ENCODE data around the gene SPG7.
"Not testable (repeated sequence)": the region's sequence is repeated elsewhere in the genome, so short reads cannot be mapped to it uniquely, and the experiment has no call there.

Gene SPG7

DNA sequence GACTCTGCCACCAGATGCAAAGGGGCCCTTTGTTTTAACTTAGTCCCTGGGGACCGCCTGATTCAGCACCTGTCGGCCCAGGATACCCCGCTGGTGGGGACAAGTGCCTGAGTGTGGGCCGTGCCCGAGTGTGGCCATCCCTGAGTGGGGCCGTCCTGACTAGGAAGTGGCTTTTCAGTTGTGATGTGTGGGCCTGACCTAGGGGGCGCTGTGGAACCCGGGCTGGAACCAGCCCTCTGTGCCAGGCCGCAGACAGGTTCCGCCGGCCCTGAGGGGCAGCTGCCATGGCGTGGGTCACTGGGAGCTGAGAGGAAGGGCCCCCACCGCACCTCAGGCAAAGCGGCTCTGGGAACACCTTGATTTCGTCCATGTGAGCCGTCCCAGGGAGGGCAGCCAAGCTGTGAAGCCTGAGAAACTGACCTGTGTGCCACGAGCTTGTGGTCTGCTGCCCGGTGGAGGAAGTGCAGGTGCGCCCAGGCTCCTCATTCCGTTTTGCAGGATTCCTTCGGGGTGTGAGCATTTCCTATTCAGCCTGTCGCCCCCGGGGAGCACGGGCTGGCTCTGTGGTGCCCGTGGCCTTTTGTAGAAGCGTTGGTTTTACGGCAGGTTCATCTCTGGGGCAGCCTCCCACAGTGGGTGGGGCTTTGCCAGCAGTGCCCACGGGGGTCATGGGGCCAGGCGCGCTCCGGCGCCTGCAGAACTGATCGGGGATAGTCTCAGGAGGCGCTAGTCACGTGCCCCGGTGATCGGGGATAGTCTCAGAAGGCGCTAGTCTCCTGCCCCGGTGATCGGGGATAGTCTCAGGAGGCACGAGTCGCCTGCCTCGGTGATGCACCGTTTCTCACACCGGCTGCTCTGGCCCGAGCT is 57.5 kb downstream of the SPG7 start:
- DNase-seq, result peak; percentile 27 to 63

DNA sequence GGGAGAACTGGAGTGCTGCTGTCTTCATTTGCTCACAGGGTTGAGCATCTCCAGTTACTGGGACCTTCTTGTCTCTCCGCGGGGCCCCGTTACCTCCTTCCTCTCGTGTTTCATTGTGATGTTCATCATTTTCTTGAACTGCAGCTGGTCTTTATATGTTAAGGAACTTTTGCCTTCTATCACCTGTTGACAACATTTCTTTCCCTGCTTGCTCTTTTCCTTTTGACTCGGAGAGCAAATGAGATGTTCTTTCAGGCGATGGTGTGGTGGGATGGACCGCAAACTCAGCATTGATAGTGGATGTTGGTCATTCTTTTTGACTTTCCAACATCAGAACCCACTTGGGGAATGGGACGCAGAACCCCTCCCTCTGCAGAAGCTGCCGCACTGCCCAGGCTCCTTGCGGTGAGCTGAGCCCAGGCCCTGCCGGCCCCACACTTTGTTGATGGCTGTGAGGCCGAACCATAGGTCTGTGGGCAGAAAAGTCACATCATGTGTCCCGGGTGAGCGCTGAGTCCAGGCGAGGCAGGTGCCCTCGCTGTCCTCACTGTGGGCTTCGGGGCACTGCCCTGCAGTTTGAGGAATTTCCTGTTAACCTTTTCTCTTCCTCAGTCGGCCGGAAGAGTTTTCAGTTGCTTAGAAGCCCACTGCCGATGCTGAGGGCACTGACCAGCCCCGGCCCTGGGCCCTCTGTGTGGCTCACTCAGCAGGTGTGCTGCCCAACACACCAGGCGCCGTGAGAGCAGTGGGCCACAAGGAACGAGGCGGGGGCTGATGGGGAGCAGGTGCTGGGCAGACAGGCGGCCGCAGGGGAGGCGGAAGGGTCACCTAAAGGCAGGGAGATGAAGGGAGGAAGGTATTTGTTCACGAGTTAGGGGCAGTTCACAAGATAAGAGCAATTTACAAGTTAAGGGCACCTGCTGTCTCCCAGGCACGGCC is 59.7 kb downstream of the SPG7 start:
- no peak for DNase-seq

DNA sequence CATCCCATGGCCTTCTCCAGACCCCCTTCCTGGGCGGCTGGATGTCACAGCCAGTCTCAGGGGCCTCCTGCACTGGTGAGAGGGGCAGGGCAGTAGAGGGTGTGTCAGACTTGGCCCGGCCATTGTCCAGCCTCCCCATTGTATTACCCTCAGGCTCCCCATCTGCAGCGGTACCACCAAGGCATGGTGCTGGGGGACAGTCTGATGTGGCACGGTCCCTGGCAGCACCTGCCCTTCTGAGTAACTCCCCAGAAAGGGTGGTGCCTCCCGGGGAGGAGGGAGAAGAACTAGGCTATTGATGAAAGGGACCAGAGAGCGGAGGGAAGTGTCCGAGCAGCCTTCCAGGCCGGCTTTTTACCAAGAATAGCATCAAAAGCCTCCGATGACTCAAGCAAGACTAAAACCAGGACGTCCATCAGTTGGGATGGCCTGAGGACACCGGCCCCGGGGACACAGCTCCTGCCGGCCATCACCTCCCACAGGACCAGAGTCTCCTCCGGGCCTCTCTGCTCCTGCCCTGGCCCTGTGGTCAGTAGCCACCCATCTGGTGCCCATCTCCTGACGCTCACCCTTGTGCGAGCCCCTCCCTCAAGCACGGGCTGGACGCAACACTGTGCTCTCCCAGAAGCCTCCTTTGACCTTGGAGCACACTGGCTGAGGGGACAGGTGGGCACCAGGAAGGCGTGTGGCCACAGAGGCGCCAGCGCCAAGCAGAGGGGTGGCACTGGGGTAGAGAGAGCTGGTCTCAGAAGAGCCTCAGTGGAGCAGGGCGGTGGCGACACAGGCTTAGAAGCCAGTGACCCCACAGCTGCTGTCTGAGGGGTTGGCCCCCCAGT is 61.5 kb downstream of the SPG7 start:
- DNase-seq, result no peak

DNA sequence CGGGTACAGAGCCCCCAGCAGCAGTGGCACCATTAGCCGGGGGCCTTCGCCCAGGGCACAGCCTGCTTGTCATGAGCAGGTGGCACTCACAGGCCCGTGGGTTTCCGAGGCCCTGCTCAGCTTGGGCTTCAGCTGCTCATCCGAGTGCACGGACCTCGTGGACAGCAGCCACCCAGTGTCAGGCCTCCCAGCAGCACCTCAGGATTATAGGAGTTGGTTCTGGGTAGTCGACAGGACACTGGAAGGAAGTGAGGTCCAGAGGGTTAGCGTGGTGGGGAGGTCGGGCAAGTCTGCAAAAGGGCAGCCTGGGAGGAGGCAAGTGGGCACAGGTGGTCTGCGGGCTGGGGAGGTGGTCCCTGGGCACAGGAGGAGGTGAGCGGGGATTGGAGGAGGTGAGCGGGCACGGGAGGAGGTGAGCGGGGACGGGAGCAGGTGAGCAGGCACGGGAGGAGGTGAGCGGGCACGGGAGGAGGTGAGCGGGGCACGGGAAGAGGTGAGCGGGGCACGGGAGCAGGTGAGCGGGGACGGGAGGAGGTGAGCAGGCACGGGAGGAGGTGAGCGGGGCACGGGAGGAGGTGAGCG is 62.2 kb downstream of the SPG7 start:
- DNase-seq, result no peak

DNA sequence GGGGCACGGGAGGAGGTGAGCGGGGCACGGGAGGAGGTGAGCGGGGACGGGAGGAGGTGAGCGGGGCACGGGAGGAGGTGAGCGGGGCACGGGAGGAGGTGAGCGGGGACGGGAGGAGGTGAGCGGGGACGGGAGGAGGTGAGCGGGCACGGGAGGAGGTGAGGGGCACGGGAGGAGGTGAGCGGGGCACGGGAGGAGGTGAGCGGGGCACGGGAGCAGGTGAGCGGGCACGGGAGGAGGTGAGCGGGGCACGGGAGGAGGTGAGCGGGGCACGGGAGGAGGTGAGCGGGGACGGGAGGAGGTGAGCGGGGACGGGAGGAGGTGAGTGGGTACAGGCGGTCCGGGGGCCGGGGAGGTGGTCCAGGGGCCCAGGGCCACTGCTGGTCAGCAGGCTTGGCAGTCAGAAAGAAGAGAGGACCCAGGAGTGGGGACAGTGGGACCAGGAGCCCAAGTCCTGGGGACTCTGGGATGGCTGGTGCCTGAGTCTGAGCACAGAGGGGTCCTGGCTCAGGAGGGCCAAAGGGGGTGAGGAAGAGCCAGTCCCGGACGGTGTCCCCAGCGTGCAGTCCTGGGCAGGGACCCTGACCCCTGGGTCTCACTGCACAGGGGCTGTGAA is 62.9 kb downstream of the SPG7 start:
- not testable (repeated sequence) for DNase-seq

DNA sequence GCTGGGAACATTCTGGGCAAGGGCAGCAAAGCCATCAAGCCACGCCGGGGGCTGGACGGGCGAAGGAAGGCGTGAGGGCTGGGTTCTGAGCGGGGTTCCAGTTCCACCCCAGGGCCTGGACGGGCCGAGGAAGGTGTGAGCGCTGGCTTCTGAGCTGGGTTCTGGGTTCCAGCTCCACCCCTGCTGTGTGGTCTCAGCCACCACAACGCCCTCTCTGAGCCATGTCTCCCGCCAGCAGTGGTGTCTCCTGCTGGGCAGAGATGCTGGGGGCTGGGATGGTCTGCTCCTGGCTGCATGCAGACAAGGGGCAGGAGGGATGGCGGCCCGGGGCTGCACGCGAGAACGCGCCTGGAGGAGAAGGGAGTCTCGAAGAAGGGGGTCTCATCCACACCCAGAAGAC is 63.4 kb downstream of the SPG7 start:
- DNase-seq, result no peak

DNA sequence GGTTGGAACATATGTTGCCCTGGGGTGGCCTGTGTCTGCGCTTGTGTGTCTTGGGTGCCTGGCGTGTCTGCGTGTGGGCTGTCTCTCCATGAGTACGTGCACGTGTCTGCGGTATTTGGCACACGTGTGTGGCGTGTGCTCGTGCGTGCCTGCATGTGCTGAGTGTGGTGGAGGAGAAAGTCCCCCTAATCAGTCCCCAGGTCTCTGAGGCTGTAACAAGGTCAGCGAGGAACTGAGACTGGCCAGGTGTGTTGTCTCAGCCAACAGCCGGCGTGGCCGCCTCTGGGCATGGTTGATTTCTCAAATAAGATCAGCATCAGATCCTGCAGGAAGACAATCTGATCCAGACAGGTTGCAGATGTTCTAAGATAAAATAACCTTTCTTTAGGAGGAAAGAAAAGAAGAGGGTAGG is 63.9 kb downstream of the SPG7 start:
- no peak for DNase-seq

DNA sequence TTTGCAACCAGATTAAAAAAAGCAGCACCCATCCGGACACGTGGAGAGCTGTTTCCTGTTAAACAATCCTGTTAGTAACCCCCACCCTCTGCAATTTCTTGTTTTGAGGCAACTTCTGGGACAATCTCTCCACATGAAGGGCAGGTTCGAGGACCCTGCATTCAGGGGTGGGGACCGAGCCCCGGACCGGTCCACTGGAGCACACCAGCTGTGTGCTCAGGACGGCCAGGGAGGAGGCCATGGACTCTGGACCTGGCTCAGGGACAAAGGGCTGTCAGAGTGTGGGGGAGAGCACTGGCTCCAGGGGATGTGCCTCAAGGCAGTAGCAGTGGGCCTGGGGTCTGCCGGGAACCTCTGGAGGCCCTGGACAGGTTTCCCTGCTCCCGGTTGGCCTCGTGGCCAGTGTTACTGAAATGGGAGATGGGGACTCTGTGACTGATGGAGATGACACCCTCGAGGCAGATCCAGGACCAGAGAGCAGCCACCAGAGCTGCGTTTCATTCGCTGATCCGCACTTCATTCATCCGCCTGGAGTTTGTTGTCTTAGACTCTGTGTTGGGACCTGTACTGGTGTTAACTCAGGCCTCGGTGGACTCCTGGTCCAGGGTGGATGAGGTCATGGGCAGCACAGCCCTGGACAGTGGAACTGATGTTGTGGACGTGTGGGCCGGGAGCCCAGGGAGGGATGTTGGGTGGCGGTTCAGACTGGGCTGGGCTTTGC is 64.4 kb downstream of the SPG7 start:
- DNase-seq, result no peak

DNA sequence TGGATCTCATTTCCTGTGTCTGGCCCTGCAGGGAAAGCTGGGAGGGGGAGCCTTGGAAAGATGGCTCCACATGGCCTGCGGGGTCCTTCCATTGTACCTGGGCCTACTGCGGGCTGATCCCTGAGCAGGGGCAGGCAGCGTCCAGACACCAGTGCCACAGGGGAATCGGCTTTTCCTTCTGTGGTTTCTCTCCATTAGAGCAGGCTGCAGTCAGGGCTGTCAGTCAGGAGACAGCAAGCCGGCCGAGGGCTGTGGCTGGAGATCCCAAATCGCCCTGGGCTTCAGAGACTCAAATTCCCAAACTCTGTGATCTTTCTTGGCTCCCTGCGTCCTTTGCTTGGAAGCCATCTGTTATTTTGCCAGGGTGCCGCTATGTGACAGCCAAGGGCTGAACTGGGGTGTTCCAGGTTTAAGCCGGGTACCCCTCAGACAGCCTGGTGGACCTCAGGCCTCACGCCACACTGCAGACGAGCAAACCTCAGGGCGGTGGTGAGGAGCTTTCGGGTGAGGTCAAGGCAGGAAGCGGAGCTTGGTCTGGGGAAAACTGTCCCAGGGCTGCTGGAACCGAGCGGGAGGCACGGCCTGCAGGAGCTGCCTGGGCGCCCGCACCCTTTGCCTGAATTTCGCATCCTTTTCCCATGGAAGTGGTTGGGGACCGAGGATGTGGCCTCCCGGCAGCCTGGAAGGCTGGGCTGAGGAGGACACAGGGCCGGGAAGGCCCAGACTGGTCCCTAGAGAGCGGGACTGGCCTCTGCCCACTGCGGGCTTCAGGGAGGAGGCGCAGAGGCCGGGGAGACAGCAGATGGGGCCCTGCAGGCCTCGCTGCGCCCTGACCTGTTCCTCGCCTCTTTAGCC is 65.8 kb downstream of the SPG7 start:
- no peak for DNase-seq

DNA sequence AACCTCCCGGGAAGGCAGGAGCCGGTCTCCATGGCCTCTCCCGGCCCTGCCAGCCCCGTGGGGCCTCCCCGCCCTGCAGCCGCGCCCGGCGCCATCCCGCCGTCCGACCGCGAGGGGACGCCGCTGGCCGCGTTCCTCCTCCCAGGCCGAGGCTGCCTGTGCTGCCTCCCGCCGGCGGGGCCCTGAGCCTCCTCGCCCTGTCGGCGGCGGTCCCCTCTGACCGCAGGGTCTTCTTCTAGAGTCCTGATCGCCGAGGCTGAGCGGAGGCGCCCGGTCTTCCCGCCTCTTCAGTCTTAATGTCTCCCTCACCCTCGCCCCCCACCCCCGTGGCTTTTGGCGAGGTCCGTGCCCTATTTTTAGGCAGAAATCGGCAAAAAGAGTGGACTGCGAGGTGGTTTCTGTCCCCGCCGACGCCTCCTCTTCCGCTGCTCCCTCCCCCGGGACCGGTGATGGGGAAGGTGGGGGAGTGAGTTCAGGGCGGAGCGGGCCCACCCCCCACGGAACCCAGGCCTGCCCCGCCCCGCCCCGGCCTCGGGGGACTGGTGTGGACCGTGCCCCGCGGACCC is 66.6 kb downstream of the SPG7 start:
- DNase-seq, result peak in 1 of 2 experiments; percentile 60

DNA sequence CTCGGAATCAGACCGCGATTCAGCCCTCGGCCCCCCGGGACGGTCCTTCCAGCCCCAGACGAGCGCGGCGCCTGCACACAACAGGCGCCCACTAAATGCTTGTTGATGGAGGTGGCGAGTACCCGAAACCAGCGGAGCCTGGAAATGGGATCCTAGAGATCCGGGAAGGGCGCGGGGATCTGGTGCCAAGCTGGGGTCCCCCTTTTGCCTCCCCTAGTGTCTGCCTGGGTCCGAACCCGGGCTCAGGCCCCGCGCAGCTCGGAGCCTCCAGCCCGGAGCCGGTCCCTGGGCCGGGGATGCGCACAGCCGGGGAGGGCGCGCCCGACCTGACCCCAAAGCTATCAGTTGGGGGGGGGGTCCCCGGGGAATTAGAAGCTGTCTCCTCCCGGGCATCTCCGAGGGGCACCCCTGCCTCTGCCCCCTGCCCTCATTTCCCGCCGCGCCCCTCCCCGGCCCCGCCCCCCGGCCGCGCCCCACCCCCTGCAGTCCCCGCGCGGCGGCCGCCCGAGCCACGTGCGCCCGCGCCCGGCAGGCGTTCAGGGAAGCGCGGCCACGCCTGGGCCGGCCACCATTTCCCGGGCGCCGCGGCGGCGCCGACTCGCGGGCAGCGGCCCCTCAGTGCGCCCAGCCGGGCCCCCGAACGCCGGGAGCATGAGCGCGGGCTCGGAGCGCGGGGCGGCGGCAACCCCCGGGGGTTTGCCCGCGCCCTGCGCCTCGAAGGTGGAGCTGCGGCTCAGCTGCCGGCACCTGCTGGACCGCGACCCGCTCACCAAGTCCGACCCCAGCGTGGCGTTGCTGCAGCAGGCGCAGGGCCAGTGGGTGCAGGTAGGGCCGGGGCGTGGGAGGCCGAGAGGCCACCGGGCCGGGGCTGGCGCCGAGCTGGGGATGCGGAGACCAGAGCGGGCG is 67.3 kb downstream of the SPG7 start, which contains the start of gene CPNE7:
CPNE7 (plus strand) TSS at position 512 of the 906 bp plus-strand sequence; CDS start at position 652, 140 bp downstream.
- peak in 1 of 2 experiments; percentile 31 for DNase-seq

DNA sequence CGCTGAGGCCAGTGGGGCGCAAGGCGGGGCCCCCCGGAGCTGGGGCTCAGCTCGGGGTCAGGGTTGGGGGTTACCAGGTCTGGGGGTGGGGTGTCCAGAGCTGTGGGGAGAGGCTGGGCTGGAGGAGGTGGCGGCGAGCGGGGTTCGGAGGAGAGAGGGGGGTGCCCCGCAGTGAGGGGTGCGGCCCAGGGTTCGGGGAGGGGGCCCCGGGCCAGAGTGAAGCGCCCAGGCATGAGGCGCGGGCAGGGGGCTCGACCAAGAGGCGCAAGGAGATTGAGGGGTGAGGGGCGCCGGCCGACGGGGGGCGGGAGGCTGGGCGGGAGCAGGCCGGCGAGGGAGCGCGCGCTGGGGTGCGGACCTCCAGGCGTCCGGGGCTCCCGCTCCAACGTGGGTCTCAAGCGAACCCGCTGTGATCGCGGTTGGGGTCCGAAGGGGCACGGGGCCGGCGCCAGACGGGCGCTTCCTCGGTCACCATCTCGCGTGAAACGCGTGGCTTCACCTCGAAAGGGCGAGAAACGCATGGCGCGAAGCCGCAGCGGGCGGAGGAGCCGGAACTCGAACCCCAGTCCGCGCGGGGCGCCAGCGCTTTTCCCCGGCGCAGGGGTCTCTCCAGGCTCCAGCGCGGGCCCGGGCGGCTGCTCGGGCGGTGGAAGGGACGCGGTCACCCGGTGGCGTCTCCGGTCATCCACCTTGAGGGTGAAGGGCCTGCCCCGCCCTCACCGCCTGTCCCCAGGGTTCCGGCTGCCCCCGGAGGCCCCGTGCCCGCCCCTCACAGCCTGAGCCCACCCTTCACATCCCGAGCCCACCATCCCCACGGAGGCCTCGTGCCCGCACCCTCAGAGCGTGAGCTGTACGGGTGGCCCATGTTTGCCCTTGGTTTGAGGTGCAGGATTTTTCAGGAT is 68.2 kb downstream of the SPG7 start:
- no peak for DNase-seq

DNA sequence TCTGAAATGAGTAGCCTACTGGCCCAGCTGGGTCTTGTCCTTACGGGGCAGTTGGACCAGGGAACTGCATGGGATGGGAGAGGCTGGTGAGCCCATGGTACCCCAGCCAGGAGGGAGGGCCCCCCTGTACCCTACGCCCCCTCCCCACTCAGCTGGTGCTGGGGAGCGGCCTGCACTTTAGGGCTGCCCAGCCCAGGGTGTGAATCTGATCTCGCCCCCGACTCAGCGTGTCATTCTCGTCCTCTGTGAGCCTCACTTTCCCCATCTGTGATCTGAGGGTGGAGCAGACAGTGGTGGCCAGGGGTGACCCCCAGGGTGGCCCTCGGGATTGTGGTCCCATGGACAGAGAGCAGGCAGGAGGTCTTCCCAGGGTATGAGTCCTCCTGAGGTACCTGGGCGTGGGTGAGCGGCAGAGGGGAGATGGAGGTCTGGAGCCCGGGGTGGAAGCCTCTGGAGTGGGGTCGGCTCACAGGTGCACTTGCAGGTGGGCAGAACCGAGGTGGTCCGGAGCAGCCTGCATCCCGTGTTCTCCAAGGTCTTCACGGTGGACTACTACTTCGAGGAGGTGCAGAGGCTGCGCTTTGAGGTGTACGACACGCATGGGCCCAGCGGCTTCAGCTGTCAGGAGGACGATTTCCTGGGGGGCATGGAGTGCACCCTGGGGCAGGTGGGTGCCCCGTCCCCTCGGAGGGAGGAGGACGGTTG is 69.0 kb downstream of the SPG7 start:
- no peak for DNase-seq

DNA sequence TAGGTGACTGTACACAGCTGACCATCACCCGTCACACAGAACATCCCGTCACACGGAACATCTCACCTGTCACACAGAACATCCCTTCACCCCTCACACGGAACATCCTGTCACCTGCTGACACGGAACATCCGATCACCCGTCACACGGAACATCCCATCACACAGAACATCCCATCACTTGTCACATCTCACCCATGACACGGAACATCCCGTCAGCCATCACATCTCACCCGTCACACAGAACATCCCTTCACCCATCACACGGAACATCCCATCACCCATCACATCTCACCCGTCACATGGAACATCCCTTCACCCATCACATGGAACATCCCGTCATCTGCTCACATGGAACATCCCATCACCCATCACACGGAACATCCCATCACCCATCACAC is 71.1 kb downstream of the SPG7 start:
- no peak for DNase-seq

DNA sequence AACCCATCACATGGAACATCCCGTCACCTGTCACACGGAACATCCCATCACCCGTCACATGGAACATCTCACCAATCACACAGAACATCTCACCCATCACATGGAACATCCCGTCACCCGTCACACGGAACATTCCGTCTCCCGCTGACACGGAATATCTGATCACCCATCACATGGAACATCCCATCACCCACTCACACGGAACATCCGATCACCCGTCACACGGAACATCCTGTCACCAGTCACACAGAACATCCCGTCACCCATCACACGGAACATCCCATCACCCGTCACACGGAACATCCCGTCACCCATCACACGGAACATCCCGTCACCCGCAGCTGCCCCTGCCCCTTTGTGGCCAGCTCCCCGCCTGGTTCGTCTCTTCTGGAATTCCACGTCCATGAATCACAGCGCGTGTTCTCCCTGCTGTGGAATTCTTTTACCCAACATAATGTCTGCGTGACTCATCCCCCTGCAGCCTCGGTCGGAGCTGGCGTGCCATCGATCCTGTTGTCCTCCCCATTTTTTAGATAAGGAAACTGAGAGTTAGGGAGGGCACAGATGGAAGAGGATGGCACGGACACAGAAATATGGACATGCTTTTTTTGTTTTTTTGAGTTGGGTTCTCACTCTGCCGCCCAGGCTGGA is 73.0 kb downstream of the SPG7 start:
- DNase-seq, result no peak

DNA sequence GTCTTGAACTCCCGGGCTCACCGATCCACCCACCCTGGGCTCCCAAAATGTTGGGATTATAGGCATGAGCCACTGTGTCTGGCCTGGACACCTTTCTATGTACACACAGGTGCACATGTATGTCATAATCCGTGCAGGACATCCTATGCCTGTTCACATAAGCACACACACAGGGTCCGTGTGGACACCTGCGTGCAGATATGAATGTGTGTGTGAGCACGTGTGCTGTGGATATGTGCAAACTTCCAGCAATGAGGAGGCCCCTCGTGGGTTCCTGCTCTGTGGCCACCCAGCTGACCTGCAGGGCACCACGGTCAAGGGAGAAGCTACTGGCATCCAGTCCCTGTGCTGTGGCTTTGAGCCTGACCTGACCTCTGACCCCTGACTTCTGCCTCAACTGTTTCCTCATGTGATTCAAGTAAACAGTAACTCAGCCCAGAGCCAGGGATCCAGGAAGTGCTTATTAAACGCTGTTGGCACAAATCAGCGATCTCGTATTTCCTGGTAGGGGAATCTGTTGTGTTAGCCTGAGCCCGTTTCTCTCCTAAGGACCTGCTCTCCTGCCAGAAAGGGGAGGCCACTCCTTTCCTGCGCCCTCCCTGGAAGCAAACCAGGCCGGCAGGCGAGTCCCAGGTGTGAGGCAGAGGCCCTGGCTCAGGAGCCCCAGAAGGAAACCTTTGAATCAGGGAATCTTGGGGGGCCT is 73.8 kb downstream of the SPG7 start:
- DNase-seq, result no peak
